Esophagus muscularis mucosa (tissue), 3 donors: ENCODE data around the gene PTGER3.

ENCODE experiments used
- CTCF ChIP-seq, 3 experiments: fragments of 200-600 bp in 2 of 3; fragments of 450-650 bp in 1 of 3; sonication (generic) in 2 of 3; IDR thresholded peaks; one replicate each; pipeline ENCODE4 v1.5.1; 2017 to 2019; ENCODE audit warnings: antibody characterized with exemption in 3 of 3, mild to moderate bottlenecking in 2 of 3, moderate library complexity in 1 of 3
- POLR2AphosphoS5 ChIP-seq, 2 donors: sonication (generic); formaldehyde crosslinking; IDR thresholded peaks; one replicate each; pipeline ENCODE4 v1.6.1; 2017; ENCODE audit warnings: antibody characterized with exemption in 2 of 2

- TF ChIP-seq CTCF (IDR thresholded peaks at IDR 0.05), result no peak
- TF ChIP-seq POLR2AphosphoS5 (IDR thresholded peaks at IDR 0.05), result no peak
Observed at GRCh38 chr1:70979881-70980280, 67.7 kb downstream of the PTGER3 start.
